Retinal pigment epithelial cell (primary cell): ENCODE measurements around the gene INSC.

Source experiments
- DNase-seq: peaks from one replicate; pipeline ENCODE4 v3.0.0-alpha.2; 2010; ENCODE audit warnings: low read depth
- H3K4me3 ChIP-seq: 2 replicates; pipeline ENCODE4 v1.5.1; 2011; ENCODE audit warnings: mild to moderate bottlenecking, low read length, control low read depth, moderate library complexity
- CTCF ChIP-seq: conservative IDR thresholded peaks from 2 replicates; pipeline ENCODE4 v1.5.1; 2011; ENCODE audit warnings: low read depth, low read length, control low read depth, inconsistent platforms

Gene INSC

GRCh38 chr11:15119826-15120225 lies 5.1 kb downstream of the INSC start:
- TF ChIP-seq CTCF, result no peak
- no peak for DNase-seq
- no peak overlapping the region for H3K4me3 ChIP-seq

GRCh38 chr11:15123849-15124248 lies 9.1 kb downstream of the INSC start:
- DNase-seq, result no peak
- H3K4me3 ChIP-seq, result no peak overlapping the region
- no peak for TF ChIP-seq CTCF

GRCh38 chr11:15124528-15124927 lies 9.8 kb downstream of the INSC start:
- DNase-seq, result no peak
- TF ChIP-seq CTCF, result no peak
- H3K4me3 ChIP-seq, result no peak overlapping the region

- no peak for TF ChIP-seq CTCF
- peak; percentile 22 for DNase-seq
- no peak overlapping the region for H3K4me3 ChIP-seq
Measured at GRCh38 chr11:15127341-15127740, 12.6 kb downstream of the INSC start.

- DNase-seq, result no peak
Measured at GRCh38 chr11:15128621-15129020, 13.9 kb downstream of the INSC start.

GRCh38 chr11:15136166-15136565 lies 21.4 kb downstream of the INSC start:
- DNase-seq, result no peak
- no peak for TF ChIP-seq CTCF
- H3K4me3 ChIP-seq, result no peak overlapping the region

More at GRCh38 chr11:15128621-15129020, 13.9 kb downstream of the INSC start:
- H3K4me3 ChIP-seq, result no peak overlapping the region
- no peak for TF ChIP-seq CTCF

- no peak overlapping the region for H3K4me3 ChIP-seq
- no peak for TF ChIP-seq CTCF
- DNase-seq, result no peak
Measured at GRCh38 chr11:15139096-15139770, 24.5 kb downstream of the INSC start.
